ENCODE results near the gene SCN2A.

DNA sequence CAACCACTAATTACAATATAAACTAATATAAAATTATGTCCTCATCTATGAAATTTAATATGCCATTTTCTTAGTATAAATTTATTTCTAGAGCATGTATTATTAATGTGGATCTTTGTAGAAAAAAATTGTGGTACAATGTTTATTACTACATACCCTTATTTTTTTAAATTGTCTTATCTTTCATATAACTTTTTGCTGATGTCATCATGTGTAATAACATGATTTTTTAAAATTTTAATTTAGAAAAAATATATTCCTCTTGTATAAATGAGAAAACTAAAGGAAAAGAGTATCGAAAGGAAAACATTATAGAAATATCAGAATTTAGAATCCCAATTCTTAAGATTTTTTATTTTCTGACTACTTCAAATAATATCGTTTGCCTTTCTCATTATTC is 49.9 kb downstream of the SCN2A start:
- TF ChIP-seq ZNF274 (IDR thresholded peaks at IDR 0.05; ENCODE audit: low read depth, low read length) = no peak
- TF ChIP-seq YY1 (IDR thresholded peaks at IDR 0.05; ENCODE audit: insufficient read depth, insufficient read length) = no peak
- no peak for TF ChIP-seq SUZ12 (IDR thresholded peaks at IDR 0.05; ENCODE audit: extremely low read depth, insufficient read depth, insufficient read length)
